Stimulated activated CD4-positive, alpha-beta T cell treated with anti-CD3 and anti-CD28 coated beads, Interleukin-15, amount 100 ng/mL, for 1 hour (primary cell): ENCODE data around the gene NTMT1.
"Not testable (repeated sequence)": the region's sequence is repeated elsewhere in the genome, so short reads cannot be mapped to it uniquely, and the experiment has no call there.

ENCODE experiments used
- DNase-seq, 2 donors: peaks; one replicate each; pipeline ENCODE4 v3.0.0-alpha.2; 2020; ENCODE audit warnings: low read depth in 1 of 2, low spot score in 1 of 2

Gene NTMT1

GRCh38 chr9:129626079-129626624, at the start of gene NTMT1:
Gene NTMT1 (plus strand): TSS chr9:129626163. CDS start chr9:129632704, 6,541 bp downstream.
- DNase-seq, result peak; percentile 86 to 87

GRCh38 chr9:129576546-129577543, 49.1 kb upstream of the NTMT1 start:
- no peak for DNase-seq

DNA sequence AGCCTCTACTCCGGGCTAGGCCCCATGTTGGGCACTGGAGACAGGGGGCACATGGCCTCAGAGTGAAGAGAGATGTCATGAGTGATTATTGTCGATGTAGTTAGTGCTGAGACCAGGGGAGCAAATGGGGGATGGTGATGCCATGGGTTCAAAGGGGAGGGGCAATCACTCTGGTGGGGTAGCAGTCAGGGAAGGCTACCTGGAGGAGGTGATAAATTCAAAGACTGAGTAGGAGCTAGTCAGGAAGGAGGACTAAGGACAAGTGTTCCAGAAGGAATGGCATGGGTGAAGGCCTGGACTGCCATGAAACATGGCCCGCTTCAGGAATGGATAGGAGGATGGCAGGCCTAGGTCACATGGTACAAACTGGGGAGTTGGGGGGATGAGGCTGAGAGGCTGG, 46.7 kb upstream of the NTMT1 start:
- no peak for DNase-seq

GRCh38 chr9:129580211-129580915, 45.6 kb upstream of the NTMT1 start:
- DNase-seq, result no peak

DNA sequence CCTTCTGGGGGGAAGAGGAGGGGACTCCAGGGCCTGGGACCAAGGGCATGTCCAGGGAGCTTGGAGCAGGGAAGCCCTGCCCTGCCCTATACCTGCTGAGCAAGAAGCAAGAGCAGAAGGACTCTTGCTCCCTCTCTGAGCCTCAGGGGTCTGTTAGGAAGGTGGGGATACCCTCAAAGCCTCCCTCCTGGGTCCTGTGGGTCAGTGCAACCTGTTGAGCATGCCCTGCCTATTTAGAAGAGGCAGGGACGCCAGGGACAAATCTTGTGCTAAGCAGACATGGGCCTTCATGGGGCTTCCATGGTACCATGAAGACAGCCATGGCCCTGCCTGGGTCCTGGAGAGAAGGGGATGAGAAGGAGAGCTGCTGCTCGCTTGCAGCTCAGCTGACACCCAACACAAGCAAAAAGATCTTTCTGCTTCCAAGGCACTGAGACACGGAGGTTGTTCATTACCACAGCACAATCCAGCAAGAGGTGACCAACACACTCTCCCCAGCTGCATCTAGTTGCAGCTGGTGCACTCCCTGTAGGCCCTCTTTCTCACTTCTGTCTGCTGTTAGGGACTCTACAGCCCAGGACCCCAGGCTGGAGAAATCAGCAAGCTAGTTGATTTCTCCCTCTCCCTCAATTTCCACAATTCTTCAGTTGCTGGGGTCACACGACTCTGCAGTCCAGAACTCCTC, 44.3 kb upstream of the NTMT1 start:
- no peak for DNase-seq

DNA sequence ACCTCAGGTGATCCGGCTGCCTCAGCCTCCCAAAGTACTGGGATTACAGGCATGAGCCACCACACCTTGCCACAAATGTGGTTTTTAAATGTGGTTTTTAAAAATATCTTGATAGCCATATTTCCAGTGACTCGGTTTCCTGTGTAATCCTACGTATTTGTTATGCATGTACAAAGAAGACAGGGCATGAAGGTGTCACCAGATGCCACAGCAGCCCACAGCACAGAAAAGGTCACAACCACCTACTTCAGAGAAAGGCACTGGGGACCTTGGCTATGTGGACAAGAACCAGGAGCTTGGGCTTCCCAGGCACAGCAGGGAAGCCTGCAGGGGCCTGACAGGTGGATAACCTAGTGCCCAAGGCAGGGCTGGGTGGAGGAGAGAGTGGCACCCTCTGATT, 43.1 kb upstream of the NTMT1 start:
- DNase-seq, result no peak

GRCh38 chr9:129583308-129584038, 42.5 kb upstream of the NTMT1 start:
- DNase-seq, result no peak

DNA sequence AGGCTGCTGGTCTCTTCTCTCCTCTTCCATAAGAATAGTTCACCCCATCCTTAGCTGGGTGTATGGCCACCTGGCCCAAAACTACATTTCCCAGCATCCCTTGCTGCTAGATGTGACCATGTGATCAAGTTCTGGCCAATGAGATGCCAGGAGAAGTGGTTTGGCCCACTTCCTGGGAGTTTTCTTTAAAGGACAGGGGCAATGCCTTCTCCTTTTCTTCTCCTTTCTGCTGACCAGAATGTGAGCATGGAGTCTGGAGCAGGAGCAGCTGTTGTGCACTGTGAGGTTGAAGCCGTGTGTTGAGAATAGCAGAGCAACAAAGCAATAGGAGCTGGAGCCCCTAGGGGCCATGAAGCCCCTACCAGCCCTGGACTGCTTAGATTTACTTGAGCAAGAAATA, 41.8 kb upstream of the NTMT1 start:
- no peak for DNase-seq

GRCh38 chr9:129585352-129585751, 40.6 kb upstream of the NTMT1 start:
- DNase-seq, result no peak

DNA sequence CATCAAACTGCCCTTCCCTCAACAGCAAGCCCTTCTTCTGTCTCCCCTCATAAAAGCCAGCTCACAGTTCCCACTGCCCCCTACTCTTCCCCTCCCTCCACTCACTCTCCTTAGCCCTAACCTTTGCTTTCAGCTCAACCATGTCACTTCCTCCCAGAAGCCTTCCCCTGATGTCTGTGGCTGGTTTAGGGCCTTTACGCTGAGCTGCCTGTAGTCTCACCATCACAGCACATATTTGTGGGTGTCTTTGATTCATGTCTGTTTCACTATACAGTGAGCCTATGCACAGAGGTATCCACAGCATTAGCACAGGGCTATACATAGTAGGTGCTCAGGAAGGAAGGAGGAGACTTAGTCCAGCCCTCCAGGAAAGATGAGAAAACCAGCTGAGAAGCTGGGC, 39.7 kb upstream of the NTMT1 start:
- no peak for DNase-seq

DNA sequence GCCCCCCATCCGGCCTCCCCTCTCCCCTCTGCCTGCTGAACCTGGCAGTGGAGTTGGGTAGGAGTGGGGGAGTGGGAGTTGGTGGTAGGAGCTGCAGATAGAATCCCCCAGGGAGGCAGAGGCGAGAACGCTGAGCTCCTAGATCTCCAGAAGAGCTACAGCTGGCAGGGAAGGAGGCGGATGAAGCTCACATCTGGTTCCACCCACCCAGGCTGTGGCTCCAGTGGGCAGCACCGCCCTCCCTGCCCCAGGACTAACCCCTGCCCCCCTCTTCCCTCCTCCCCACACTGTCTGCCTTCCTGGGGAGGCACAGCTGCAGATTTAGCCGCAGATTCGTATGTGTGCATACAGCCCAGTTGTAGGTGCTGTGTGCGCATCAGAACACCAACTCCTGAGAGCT, 39.3 kb upstream of the NTMT1 start:
- no peak for DNase-seq

- DNase-seq, result no peak
Observed at GRCh38 chr9:129587487-129588262, 38.3 kb upstream of the NTMT1 start.

GRCh38 chr9:129590466-129590865, 35.5 kb upstream of the NTMT1 start:
- no peak for DNase-seq

- no peak for DNase-seq
Observed at GRCh38 chr9:129591916-129592315, 34.0 kb upstream of the NTMT1 start.

DNA sequence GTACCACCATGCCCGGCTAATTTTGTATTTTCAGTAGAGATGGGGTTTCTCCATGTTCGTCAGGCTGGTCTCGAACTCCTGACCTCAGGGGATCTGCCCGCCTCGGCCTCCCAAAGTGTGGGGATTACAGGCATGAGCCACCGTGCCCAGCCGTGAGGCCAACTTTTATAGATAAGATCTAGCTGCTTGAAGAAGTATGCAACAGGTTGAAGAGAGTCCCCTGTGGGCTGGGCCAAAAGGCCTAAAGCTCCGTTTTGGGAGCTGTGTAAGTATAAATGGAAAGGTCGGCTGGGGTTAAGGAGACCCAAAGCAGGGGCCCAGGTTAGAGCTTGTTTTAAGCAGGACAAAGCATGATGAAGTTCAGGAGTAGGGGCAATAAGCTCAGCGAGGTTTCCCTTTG, 33.2 kb upstream of the NTMT1 start:
- DNase-seq, result not testable (repeated sequence)

- no peak for DNase-seq
Observed at GRCh38 chr9:129594632-129595031, 31.3 kb upstream of the NTMT1 start.

DNA sequence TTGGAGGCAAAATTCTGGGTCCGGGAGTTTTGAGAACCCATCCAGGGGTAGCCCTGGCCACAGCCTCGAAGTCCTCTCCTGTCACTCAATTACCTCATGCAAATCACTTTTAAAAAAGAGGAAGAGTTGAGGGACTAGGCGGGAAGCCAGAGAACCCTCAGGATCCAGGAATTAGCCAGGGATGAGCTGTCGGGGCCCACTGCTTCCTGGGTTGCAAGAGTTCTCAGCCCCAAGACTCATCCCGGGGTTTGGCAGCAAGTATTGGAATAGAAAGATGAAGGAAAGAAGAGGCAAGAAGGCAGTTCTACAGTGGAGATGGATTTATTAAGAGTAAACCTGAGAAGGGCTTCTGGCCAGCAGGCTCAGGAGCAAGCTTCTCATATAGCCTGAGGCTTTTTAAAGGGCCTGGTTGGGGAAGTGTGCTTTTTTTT, 30.6 kb upstream of the NTMT1 start:
- no peak for DNase-seq

DNA sequence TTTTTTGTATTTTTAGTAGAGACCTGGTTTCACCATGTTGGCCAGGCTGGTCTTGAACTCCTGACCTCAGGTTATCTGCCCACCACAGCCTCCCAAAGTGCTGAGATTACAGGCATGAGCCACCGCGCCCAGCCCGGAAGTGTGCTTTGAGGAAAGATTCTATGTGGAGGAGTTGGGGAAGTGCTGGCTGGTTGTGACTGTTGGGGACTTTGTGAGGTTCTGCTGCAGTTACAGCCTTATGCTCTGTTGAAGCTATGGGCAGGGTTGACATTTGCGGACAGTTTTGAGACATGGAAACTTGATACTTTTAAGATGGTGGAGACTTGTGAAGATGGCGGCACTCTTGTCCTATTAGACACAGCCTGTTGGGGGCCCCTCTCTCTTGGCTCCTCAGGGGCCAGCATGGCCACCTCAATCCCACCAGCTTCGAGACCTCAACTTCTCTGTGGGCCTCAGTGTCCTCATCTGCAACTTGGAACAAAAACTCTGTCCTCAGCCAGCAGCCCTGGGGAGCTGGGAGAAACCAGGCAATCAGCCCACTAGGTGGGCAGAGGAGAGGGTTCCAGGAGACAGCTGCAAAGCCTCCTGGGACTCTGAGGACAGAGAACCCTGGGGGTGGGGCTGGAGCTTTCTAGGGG, 29.9 kb upstream of the NTMT1 start:
- DNase-seq, result no peak

GRCh38 chr9:129596541-129597331, 29.2 kb upstream of the NTMT1 start:
- DNase-seq, result no peak
